Peyer's patch (tissue), 4 donors: Measurements from ENCODE around the gene SLC39A3. TPM values are rescaled to one million over a fixed set of nuclear protein-coding genes. Genes with fewer than 3 reads are reported as not detected.

Source experiments
- DNase-seq, 3 donors: peaks; one replicate each; pipeline ENCODE4 v3.0.0-alpha.2; 2017 to 2019
- H3K27ac ChIP-seq, 4 donors: fragments of 200-600 bp; sonication (generic); one replicate each; pipeline ENCODE4 v1.5.1; 2016 to 2019
- H3K27me3 ChIP-seq, 2 donors: fragments of 200-600 bp; sonication (generic); one replicate each; pipeline ENCODE4 v1.5.1; 2019
- H3K36me3 ChIP-seq, 3 donors: fragments of 200-600 bp; sonication (generic); one replicate each; pipeline ENCODE4 v1.5.1; 2016 to 2019
- H3K4me1 ChIP-seq, 4 donors: fragments of 200-600 bp; sonication (generic); one replicate each; pipeline ENCODE4 v1.5.1; 2016 to 2019
- H3K4me3 ChIP-seq, 4 donors: fragments of 200-600 bp; sonication (generic); 1 replicate in 3 of 4; 2 replicates in 1 of 4; pipeline ENCODE4 v1.5.1; 2016 to 2019; ENCODE audit warnings: mild to moderate bottlenecking in 1 of 4
- H3K9me3 ChIP-seq, 4 donors: fragments of 200-600 bp; sonication (generic); one replicate each; pipeline ENCODE4 v1.5.1; 2016 to 2019; ENCODE audit warnings: mild to moderate bottlenecking in 1 of 4
- POLR2A ChIP-seq, 2 donors: fragments of 450-650 bp; IDR thresholded peaks; one replicate each; pipeline ENCODE4 v1.5.1; 2017; ENCODE audit warnings: antibody characterized with exemption in 2 of 2, mild to moderate bottlenecking in 2 of 2, moderate library complexity in 2 of 2
- total RNA-seq, 4 donors: library from RNA; depleted of rRNA; stranded (reverse); fragments of >200 nt; gene quantifications; one replicate each; pipeline ENCODE4 v1.1.0, GENCODE V29; 2016
- TF ChIP-seq, protein P1 (sequence below), 6 experiments: fragments of 450-650 bp in 4 of 6; fragments of 200-600 bp in 2 of 6; sonication (generic) in 1 of 6; IDR thresholded peaks; one replicate each; pipeline ENCODE4 v1.5.1; 2017 to 2019; ENCODE audit warnings: antibody characterized with exemption in 6 of 6, mild to moderate bottlenecking in 3 of 6, moderate library complexity in 1 of 6

Gene SLC39A3
- total RNA-seq, 4 donors from 2014 or later: 22.1 to 29.7 (median 26.0) TPM

- no peaks in the 10 kb centered on the region for H3K9me3 ChIP-seq
- no peaks in the 10 kb centered on the region for H3K27me3 ChIP-seq
- no peak overlapping the region for H3K27ac ChIP-seq
- H3K4me1 ChIP-seq: peaks cover 0 to 15% (median 2%) of the 10 kb centered on the region in 4 donors
- DNase-seq: no peak
- H3K4me3 ChIP-seq: peak overlapping the region in 2 of 4 donors; percentile 78 to 97
- TF ChIP-seq POLR2A (IDR thresholded peaks at IDR 0.05): no peak
- TF ChIP-seq, protein P1, sequence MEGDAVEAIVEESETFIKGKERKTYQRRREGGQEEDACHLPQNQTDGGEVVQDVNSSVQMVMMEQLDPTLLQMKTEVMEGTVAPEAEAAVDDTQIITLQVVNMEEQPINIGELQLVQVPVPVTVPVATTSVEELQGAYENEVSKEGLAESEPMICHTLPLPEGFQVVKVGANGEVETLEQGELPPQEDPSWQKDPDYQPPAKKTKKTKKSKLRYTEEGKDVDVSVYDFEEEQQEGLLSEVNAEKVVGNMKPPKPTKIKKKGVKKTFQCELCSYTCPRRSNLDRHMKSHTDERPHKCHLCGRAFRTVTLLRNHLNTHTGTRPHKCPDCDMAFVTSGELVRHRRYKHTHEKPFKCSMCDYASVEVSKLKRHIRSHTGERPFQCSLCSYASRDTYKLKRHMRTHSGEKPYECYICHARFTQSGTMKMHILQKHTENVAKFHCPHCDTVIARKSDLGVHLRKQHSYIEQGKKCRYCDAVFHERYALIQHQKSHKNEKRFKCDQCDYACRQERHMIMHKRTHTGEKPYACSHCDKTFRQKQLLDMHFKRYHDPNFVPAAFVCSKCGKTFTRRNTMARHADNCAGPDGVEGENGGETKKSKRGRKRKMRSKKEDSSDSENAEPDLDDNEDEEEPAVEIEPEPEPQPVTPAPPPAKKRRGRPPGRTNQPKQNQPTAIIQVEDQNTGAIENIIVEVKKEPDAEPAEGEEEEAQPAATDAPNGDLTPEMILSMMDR (IDR thresholded peaks at IDR 0.05): no peak
- peaks cover 0 to 17% (median 0%) of the 10 kb centered on the region in 3 donors for H3K36me3 ChIP-seq
Measured at GRCh38 chr19:2740314-2740656, 468 bp upstream of the SLC39A3 start.

DNA sequence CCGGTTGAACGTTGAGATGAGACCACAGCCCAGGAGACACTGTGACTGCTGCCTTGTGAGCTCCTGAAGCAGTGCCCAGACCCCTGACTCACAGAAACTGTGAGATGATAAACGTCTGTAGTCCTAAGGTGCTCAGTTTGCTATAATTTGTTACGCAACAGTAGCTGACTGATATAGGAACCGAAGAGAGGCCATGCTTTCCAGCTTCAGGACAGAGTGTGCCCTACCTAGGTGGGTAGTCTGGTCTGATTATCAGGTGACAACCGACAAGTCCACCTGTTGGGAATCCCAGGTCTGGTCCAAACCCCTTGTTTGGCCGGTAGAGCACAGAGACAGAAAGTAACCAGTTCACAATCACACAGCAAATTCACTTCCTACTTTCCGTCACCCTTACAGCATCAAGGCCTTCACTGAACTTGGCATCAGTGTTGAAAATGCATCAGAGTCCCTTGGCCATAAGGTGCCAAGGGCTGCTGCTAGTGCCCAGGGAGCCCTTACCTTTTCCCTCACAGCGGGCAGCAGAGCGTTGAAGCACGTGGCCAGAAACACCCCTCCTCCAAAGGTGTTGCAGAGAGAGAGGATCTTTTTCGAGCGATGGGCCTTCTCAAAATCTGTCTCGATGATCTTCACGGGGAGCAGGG lies 3.1 kb downstream of the SLC39A3 start:
- Histone ChIP-seq H3K9me3 (no peaks in the 10 kb centered on the region), H3K4me1 (peaks cover 0 to 15% (median 2%) of the 10 kb centered on the region in 4 donors), H3K27me3 (no peaks in the 10 kb centered on the region), H3K27ac (no peak overlapping the region), H3K36me3 (peaks cover 0 to 38% (median 0%) of the 10 kb centered on the region in 3 donors), H3K4me3 (no peak overlapping the region)
- TF ChIP-seq, protein P1 (IDR thresholded peaks at IDR 0.05): no peak
- no peak for TF ChIP-seq POLR2A (IDR thresholded peaks at IDR 0.05)
- DNase-seq: no peak

DNA sequence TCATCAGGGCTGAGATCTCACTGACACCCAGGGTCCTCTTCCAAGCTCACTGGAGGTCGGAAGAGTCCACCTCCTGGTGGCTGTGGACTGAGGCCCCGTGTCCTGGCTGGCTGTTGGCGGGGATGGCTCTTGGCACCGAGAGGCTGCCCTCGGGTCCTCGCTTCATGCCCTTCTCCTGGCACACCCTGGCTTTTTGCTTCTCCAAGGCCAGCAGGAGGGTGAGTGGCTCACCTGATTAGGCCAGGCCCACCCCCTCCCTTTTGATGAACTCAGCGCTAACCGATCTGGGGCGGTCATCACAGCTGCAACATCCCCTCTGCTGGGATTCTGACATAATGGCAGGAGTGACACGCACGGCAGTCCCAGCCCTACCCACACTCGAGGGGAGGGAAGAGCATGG lies 4.4 kb downstream of the SLC39A3 start:
- no peak overlapping the region for H3K27ac ChIP-seq
- DNase-seq: no peak
- peaks cover 0 to 15% (median 2%) of the 10 kb centered on the region in 4 donors for H3K4me1 ChIP-seq
- TF ChIP-seq, protein P1 (IDR thresholded peaks at IDR 0.05): no peak
- no peak for TF ChIP-seq POLR2A (IDR thresholded peaks at IDR 0.05)
- H3K9me3 ChIP-seq: no peaks in the 10 kb centered on the region
- no peaks in the 10 kb centered on the region for H3K27me3 ChIP-seq
- no peak overlapping the region for H3K4me3 ChIP-seq
- peaks cover 0 to 38% (median 0%) of the 10 kb centered on the region in 3 donors for H3K36me3 ChIP-seq

DNA sequence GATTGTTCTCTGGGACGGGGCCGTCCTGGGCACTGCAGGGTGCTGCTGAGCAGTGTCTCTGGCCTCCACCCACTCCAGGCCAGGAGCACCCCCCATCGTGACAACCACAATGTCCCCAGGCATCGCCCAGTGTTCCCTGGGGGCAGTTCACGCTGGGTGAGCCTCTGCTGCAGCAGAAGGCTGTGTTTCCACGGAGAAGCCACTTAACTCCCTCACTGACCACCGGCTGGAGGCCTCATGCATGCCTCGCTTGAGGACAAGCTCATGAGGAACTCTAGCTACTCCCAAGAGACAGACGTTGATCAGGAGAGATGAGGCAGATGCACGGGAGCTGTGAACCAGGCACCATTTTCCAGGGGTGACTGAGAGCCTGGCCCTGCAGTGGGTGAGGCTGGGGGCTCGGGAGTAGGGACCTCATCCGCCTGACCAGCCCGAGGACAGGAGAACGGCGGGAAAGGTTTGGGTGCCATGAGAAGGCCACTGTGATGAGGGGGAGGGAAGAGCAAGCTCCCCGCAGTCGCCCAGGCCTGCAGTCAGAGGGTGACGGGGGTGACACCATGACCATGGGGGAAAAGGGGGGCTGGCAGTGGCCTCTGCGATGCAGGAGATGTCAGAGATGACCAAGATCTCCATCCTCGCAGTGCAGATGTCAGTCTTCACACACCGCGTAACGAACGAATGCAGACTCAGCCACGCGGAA lies 5.1 kb downstream of the SLC39A3 start:
- TF ChIP-seq, protein P1 (IDR thresholded peaks at IDR 0.05): no peak
- TF ChIP-seq POLR2A (IDR thresholded peaks at IDR 0.05): no peak

GRCh38 chr19:2733930-2734588 lies 5.8 kb downstream of the SLC39A3 start:
- DNase-seq: peak in 1 of 3 donors; percentile 60
- H3K27ac ChIP-seq: no peak overlapping the region
- H3K9me3 ChIP-seq: no peaks in the 10 kb centered on the region
- peaks cover 0 to 38% (median 0%) of the 10 kb centered on the region in 3 donors for H3K36me3 ChIP-seq
- TF ChIP-seq, protein P1 (IDR thresholded peaks at IDR 0.05): no peak
- TF ChIP-seq POLR2A (IDR thresholded peaks at IDR 0.05): no peak
- H3K27me3 ChIP-seq: no peaks in the 10 kb centered on the region
- no peak overlapping the region for H3K4me3 ChIP-seq
- H3K4me1 ChIP-seq: peaks cover 0 to 10% (median 0%) of the 10 kb centered on the region in 4 donors

More for the DNA sequence above, 5.1 kb downstream of the SLC39A3 start:
- Histone ChIP-seq H3K4me1 (peaks cover 0 to 15% (median 0%) of the 10 kb centered on the region in 4 donors), H3K27ac (no peak overlapping the region), H3K9me3 (no peaks in the 10 kb centered on the region), H3K4me3 (no peak overlapping the region), H3K36me3 (peaks cover 0 to 38% (median 0%) of the 10 kb centered on the region in 3 donors), H3K27me3 (no peaks in the 10 kb centered on the region)
- no peak for DNase-seq
